Stimulated activated CD4-positive, alpha-beta T cell treated with anti-CD3 and anti-CD28 coated beads, Interleukin-1b, Interleukin-23, amount 100 ng/mL, for 4 hours (primary cell): ENCODE results near the gene METTL17.
"Not testable (repeated sequence)": the region's sequence is repeated elsewhere in the genome, so short reads cannot be mapped to it uniquely, and the experiment has no call there.

ENCODE experiments used
- DNase-seq, 2 donors: peaks; one replicate each; pipeline ENCODE4 v3.0.0-alpha.2; 2020; ENCODE audit warnings: low read depth in 2 of 2

The METTL17 gene

GRCh38 chr14:21024585-21025370, 35.0 kb downstream of the METTL17 start, which contains the start of gene NDRG2:
Gene NDRG2 (minus strand): TSS chr14:21025061. CDS start chr14:21023315, 1,746 bp downstream.
- DNase-seq: peak; percentile 61 to 67

GRCh38 chr14:21025371-21026273, 35.8 kb downstream of the METTL17 start:
- no peak for DNase-seq

GRCh38 chr14:21026274-21026987, 36.7 kb downstream of the METTL17 start:
- no peak for DNase-seq

GRCh38 chr14:21026988-21027315, 37.2 kb downstream of the METTL17 start:
- no peak for DNase-seq

GRCh38 chr14:21029917-21030316, 40.1 kb downstream of the METTL17 start, which contains the start of gene TPPP2:
Gene TPPP2 (plus strand): TSS chr14:21030217. CDS start chr14:21030582, 365 bp downstream.
- no peak for DNase-seq

- no peak for DNase-seq
These were observed 40.8 kb downstream of the METTL17 start for GRCh38 chr14:21030531-21030930.

- DNase-seq: no peak
These were observed 42.7 kb downstream of the METTL17 start for GRCh38 chr14:21032326-21033132.

GRCh38 chr14:21033133-21033698, 43.4 kb downstream of the METTL17 start:
- DNase-seq: no peak

GRCh38 chr14:21034707-21035106, 44.9 kb downstream of the METTL17 start, which contains the start of gene RNASE13:
Gene RNASE13 (minus strand): TSS chr14:21034807. CDS start chr14:21034288, 519 bp downstream.
- no peak for DNase-seq

GRCh38 chr14:21036751-21037150, 47.0 kb downstream of the METTL17 start:
- no peak for DNase-seq

- DNase-seq: no peak
These were observed 47.4 kb downstream of the METTL17 start for GRCh38 chr14:21037156-21037555.

GRCh38 chr14:21038441-21039422, 49.0 kb downstream of the METTL17 start:
- no peak for DNase-seq

GRCh38 chr14:21039585-21040369, 50.0 kb downstream of the METTL17 start:
- DNase-seq: peak in 1 of 2 donors; percentile 13

GRCh38 chr14:21040370-21040925, 50.7 kb downstream of the METTL17 start:
- no peak for DNase-seq

GRCh38 chr14:21040941-21041340, 51.2 kb downstream of the METTL17 start:
- DNase-seq: not testable (repeated sequence)

GRCh38 chr14:21041676-21042433, 52.1 kb downstream of the METTL17 start, which contains the start of gene RNASE7:
Gene RNASE7 (plus strand): TSS chr14:21042362. CDS start chr14:21042993, 631 bp downstream.
- DNase-seq: no peak

- no peak for DNase-seq
These were observed 53.1 kb downstream of the METTL17 start for GRCh38 chr14:21042918-21043317.
